Cardiac muscle cell (in vitro differentiated cells and primary cell): ENCODE measurements around the gene ANKRD49. TPM values are rescaled to one million over a fixed set of nuclear protein-coding genes. Genes with fewer than 3 reads are reported as not detected.

Source experiments
- DNase-seq, 2 donors: peaks; one replicate each; pipeline versions ENCODE4 v3.0.0 to v3.0.0-alpha.2; 2010 to 2017; ENCODE audit warnings: low read depth in 1 of 2, low spot score in 1 of 2
- H3K27ac ChIP-seq: fragments of 200-600 bp; sonication (generic); 2 replicates; pipeline ENCODE4 v1.5.1; 2016
- H3K27me3 ChIP-seq: fragments of 200-600 bp; sonication (generic); 2 replicates; pipeline ENCODE4 v1.6.0; 2016; ENCODE audit warnings: control low read depth
- H3K36me3 ChIP-seq: fragments of 200-600 bp; sonication (generic); 2 replicates; pipeline ENCODE4 v1.5.1; 2016; ENCODE audit warnings: control low read depth
- H3K4me1 ChIP-seq: fragments of 200-600 bp; sonication (generic); 2 replicates; pipeline ENCODE4 v1.8.1; 2017; ENCODE audit warnings: low read depth, mild to moderate bottlenecking, mixed run types
- H3K4me3 ChIP-seq: fragments of 200-600 bp; sonication (generic); 2 replicates; pipeline ENCODE4 v1.5.1; 2016; ENCODE audit warnings: mild to moderate bottlenecking
- H3K9me3 ChIP-seq: fragments of 200-600 bp; sonication (generic); 2 replicates; pipeline ENCODE4 v1.5.1; 2017; ENCODE audit warnings: low read depth, mild to moderate bottlenecking, control low read depth
- polyA plus RNA-seq: library from polyadenylated mRNA; unstranded; fragments of >200 nt; fragmentation: Nextera tagmentation; extraction: Ambion mirVana; gene quantifications from 2 replicates; pipeline ENCODE4 v1.2.1, GENCODE V29; 2016
- total RNA-seq: library from RNA; depleted of rRNA; stranded (reverse); fragments of >200 nt; gene quantifications from 2 replicates; pipeline ENCODE4 v1.2.3, GENCODE V29; 2016
- TF ChIP-seq, protein P1 (sequence below): IDR thresholded peaks from 2 replicates; pipeline ENCODE4 v1.5.1; 2012; ENCODE audit warnings: low read depth, mild to moderate bottlenecking, low read length

Gene ANKRD49
- total and polyA plus RNA-seq, 2 experiments from 2014 or later: 10.4 to 17.2 TPM

DNA sequence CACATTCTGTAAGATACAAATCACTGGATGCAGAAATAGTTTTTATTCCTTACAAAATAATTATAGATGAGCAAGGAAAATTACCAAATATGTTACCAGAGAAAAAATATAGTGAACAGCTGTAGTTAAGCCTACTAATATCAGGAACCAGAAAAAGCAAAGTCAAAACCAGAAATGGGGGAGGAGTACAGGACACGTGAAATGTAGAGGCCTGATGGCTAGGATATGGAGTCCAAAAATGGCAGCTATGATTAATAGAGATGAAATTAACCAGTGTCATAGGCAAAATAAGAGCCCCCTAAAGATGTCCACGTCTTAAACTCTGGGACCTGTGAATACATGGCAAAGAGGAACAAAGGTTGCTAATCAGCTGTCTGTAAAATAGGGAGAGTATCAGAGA is 34.2 kb upstream of the ANKRD49 start:
- no peak overlapping the region for H3K4me3 ChIP-seq
- DNase-seq: no peak

DNA sequence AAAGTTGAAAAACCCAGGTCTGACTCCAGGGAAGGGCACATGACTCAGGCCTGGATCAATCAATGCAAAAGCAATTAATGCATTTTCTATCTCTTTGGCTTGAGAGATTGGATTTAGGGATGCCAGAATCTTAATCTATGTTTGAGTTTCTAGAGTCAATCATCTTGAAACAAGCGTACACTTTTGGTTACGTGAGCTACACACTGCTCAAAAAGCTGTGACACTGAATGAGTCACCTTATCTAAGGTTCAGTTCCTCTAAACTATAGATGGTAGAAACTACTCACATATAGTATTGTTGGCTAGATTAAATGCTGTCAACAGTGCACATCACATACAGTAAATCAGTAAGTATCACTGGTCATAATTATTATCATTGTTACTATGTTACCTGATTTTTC is 24.4 kb upstream of the ANKRD49 start:
- no peak for DNase-seq
- Histone ChIP-seq H3K4me3 (no peak overlapping the region), H3K4me1 (no peaks in the 10 kb centered on the region), H3K27ac (no peak overlapping the region), H3K36me3 (peaks cover 4% of the 10 kb centered on the region), H3K27me3 (no peaks in the 10 kb centered on the region), H3K9me3 (no peaks in the 10 kb centered on the region)
- TF ChIP-seq, protein P1, sequence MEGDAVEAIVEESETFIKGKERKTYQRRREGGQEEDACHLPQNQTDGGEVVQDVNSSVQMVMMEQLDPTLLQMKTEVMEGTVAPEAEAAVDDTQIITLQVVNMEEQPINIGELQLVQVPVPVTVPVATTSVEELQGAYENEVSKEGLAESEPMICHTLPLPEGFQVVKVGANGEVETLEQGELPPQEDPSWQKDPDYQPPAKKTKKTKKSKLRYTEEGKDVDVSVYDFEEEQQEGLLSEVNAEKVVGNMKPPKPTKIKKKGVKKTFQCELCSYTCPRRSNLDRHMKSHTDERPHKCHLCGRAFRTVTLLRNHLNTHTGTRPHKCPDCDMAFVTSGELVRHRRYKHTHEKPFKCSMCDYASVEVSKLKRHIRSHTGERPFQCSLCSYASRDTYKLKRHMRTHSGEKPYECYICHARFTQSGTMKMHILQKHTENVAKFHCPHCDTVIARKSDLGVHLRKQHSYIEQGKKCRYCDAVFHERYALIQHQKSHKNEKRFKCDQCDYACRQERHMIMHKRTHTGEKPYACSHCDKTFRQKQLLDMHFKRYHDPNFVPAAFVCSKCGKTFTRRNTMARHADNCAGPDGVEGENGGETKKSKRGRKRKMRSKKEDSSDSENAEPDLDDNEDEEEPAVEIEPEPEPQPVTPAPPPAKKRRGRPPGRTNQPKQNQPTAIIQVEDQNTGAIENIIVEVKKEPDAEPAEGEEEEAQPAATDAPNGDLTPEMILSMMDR: no peak

More for the DNA sequence above, 34.2 kb upstream of the ANKRD49 start:
- no peak overlapping the region for H3K27ac ChIP-seq
- H3K9me3 ChIP-seq: no peaks in the 10 kb centered on the region
- no peaks in the 10 kb centered on the region for H3K27me3 ChIP-seq
- H3K4me1 ChIP-seq: no peaks in the 10 kb centered on the region
- peaks cover 13% of the 10 kb centered on the region for H3K36me3 ChIP-seq
- TF ChIP-seq, protein P1: no peak

DNA sequence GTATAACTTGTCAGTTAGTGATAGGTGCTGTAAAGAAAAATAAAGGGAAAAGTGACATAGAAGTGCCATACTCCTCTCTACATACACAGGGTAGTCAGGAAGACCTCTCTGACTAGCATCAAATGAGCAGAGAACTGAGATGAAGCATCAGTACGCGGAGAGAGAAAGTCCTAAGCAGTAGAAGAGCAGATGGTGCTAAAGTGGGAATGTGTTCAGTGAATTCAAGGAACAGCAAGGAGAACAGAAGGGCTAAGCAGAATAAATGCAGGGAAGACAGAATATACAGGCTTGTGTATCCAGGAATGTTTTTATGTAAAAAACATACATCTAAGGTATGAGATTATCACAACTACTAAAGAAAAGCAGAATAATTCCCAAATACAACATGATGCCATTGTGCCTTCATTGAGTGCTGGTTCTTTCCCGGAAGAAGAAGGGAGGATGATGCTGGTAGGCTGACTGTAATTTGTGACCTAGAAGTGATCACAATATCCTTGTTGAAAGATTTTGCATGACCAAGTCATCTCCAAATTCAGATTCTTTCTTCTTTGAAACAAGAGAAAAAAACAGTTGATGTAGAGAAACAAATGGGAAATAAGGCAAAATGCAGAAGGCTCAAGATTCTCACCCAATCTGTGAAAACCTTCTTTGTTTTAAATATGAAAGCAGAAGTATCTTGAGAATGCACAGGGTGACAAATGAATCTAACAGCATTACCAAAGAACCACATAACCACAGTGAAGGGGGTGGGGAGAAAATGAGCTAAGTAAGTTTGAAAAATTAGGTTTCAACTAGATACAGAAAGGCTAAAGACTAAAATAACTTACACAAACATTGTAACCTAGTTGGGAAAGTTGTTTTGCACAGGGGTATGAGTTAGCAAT is 20.6 kb upstream of the ANKRD49 start:
- Histone ChIP-seq H3K4me1 (no peaks in the 10 kb centered on the region), H3K4me3 (no peak overlapping the region), H3K36me3 (peaks cover 4% of the 10 kb centered on the region), H3K27ac (no peak overlapping the region), H3K27me3 (no peaks in the 10 kb centered on the region), H3K9me3 (no peaks in the 10 kb centered on the region)
- DNase-seq: peak in 1 of 2 donors; percentile 33
- TF ChIP-seq, protein P1: no peak

DNA sequence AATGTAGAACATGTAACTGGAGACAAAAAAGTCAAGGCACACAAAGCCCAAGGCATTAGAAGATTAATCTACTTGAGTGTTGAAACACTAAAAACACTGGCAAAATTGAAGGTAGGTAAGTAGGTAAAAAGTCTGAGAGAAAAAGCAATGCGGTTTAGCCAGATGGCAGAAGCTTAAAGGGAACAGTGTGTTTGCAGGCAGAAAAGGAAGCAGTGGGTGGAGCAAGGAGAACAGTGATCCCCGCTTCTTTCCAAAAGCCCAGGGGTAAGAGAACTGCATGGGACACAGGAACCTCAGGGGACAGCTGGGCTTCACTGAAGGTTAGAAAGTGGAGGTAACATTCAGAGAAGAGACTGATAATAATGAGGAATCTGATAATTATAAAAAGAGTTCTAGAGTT is 16.2 kb upstream of the ANKRD49 start:
- Histone ChIP-seq H3K27me3 (no peaks in the 10 kb centered on the region), H3K36me3 (peaks cover 3% of the 10 kb centered on the region), H3K4me3 (no peak overlapping the region), H3K27ac (no peak overlapping the region), H3K9me3 (no peaks in the 10 kb centered on the region), H3K4me1 (no peaks in the 10 kb centered on the region)
- TF ChIP-seq, protein P1: no peak
- no peak for DNase-seq

DNA sequence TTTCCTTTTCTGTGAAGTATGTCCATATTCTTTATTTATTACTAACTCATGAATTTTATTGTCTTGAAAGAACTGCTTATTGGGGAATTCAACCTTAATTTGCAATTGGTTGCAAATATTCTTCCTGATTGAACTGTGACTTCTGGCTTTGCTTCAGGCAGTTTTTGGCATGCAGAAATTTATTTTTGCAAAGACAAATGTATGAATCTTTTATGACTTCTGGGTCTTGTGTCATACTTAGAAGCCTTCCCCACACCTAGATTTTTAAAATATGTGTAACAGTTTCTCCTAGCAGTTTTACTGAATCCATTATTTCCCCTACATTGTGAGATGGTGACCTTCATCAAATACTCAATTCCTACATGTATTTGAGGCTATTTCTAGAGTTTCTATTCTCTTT is 12.4 kb upstream of the ANKRD49 start:
- no peak for DNase-seq
- no peaks in the 10 kb centered on the region for H3K27me3 ChIP-seq
- H3K9me3 ChIP-seq: no peaks in the 10 kb centered on the region
- peaks cover 14% of the 10 kb centered on the region for H3K36me3 ChIP-seq
- H3K4me3 ChIP-seq: no peak overlapping the region
- TF ChIP-seq, protein P1: no peak
- H3K27ac ChIP-seq: no peak overlapping the region
- no peaks in the 10 kb centered on the region for H3K4me1 ChIP-seq
